NCI-H1048 (cell line): ENCODE measurements around the gene DVL2.
"Not testable (repeated sequence)": the region's sequence is repeated elsewhere in the genome, so short reads cannot be mapped to it uniquely, and the experiment has no call there.

ENCODE experiments used
- DNase-seq: peaks from one replicate; lab custom pipeline; 2025; lab: John Stamatoyannopoulos, UW

The DVL2 gene

DNA sequence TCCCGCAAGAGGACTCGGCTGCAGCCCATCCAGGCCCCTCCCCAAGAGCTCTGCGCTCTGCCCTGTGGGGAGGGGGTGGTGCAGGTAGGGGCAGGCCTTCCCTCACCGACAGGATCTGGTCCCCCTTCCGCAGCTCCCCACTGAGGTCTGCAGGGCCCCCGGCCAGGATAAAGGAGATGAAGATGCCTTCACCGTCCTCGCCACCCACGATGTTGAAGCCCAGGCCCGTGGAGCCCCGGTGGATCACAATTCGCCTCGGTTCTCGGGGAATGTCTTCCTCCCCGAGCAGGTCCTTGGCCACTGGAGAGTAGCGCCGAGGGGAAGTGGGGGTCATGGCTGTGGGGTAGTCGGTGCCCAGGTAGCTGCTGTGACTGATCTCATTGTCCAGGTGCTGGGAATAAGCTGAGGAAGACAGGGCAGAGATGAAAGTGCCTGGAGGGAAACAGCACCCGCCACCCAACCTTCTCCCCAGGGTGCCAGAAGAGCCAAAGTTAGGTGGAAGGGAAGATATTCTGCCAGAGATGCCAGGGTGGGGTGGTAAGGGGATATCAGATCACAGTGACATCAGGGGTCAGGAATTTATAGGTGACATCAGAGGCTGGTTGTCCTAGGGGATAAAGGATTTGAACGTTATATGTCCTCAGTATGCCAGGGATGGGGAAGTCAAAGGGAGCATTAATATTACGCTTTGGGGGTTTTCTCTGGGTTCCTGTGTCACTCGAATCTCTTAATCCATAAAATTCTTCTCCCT is 37.5 kb downstream of the DVL2 start:
- DNase-seq, result no peak

DNA sequence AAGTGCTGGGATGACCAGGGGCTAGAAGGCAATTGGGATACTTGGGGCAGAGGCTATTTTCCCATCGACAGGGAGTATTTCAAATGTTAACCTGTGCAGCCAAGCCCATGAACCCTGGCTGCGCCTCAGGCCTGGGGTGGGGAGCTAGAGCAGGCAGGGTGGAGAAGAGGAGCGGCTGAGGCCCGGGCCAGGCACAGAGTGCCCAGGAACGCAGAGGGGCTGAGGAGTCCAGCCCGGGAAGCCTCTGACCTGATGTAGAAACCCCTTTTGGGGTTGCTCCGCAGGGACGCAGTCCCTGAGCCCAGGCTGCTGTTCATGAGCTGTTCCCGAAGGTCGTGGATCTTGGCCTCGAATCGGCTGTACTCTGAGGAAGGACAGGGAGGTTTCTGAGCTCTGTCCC is 38.3 kb downstream of the DVL2 start:
- DNase-seq, result no peak

DNA sequence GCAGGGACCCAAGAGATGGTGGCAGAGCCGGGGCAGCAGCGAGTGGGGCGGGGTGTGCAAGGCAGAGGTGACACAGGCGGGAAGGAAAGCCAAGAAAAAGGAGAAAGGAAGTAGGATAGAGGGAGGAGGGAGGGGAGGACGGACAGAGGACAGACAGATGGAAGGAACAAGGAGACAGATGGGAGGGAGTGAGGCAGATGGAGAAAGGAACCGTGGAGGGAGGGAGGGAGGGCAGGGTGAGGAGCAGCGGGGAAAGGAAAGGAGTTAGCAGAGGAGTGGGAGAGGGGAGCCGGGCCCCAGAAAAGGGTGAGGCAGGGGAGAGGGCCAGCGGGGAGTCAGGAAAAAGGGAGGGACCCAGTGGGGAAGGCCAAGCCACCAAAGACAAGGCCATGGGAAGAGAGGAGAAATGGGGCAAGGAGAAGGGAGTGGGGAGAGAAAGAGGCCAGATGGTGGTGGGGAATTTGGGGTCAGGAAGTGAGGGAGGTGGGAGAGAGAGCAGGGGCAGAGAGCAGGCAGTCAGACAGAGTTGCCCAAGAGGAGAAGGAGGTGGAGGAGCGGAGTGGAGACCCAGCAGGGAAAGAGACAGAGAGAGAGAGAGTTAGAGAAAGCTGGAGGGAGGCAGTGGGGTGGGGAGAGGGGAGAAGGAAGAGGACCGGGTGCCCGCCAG is 41.9 kb downstream of the DVL2 start:
- DNase-seq, result no peak

DNA sequence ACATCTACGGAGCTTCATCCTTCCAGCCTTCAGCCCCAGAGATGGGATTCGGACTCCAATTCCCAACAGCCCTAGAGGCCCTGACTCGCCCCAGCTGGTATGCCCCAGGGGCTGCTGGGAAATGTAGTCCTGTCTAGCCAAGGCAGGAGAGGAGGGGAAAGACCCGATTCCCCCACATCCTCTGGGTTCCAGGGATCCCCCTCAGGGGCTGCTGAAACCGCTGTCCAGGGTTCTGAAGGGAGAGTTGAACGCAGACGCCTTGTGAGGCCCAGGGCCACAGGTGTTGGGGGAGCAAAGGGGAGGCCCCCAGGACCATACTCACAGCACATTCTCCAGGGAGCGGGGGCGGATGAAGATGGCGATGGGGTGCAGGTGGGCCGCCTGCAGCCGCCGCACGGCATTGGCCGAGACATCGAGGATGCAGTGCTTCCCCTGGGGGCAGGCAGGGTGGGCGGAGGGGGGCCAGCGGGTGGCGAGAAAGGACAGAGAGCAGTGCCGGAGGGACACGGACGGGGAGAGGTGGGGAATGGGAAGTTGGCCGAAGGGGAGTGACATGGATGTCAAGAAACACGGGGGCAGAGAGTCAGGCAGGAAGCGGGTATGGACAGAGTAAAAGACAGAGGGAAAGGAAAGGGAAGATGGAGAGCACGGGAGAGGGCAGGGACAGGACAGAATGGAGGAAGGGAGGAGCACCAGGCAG is 42.6 kb downstream of the DVL2 start:
- DNase-seq, result no peak

DNA sequence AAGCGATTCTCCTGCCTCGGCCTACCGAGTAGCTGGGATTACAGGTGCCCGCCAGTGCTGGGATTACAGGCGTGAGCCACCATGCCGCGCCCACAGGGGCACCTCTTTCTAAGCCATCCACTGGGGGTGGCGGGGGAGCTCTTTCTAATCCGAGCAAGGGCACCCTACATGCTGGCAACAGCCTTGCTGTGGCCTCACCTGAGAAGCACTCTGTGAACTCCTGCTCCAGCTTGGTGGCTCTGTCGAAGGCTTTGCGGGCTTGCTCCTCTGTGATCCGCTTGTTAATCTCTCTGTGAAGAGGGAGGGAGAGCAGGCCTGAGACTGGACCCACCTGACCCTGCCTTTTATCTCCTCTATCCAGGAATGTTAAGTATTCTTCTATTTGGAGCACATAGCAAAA is 43.2 kb downstream of the DVL2 start:
- no peak for DNase-seq

DNA sequence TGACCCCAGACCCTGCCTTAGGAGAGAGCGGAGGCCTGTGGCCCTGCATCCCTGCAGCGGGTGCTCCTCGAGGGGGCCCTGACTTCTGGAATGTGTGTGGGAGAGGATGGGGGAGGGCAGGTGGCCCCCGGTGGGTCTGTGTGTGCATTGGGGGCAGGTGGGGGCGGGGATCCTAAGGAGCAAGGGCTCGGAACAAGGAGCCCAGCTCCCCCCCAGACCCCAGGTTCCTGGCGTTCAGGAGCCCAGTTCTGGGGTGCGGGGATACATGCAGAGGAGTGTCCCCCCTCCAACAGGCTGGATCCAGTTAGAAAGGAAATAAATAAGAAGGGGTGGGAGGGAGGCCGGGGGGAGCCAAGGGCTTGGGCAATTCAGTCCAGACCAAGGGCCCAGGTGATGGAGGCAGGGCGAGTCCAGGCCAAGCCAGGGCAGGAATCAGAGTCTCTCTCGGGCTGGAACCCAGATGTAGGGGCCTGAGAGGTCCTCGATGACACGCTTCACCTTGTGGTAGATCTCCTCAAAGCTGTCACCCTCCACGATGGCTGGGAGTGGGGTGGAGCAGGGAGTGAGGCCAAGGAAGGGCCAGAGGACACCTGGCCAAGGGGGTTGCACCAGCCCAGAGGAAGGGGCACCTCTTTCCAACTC is 43.9 kb downstream of the DVL2 start:
- DNase-seq, result no peak

DNA sequence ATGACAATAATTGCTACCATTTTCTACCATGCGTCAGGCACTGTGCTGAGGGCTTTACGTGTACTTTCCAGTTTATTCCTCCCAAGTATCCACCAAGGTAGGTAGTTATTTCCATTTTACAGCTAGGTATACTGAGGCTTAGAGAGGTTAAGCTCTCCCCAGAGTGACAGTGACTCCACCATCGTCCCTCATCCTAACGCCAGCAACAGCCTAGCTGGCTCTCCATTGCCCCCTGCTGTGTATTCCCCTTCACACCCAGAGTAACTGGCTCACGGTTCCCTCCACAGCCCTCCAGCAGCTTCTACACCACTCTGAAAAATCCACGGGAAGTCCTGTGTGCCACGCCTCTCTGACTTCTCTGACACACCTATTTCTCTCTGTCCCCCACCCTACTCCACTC is 48.1 kb downstream of the DVL2 start:
- no peak for DNase-seq

DNA sequence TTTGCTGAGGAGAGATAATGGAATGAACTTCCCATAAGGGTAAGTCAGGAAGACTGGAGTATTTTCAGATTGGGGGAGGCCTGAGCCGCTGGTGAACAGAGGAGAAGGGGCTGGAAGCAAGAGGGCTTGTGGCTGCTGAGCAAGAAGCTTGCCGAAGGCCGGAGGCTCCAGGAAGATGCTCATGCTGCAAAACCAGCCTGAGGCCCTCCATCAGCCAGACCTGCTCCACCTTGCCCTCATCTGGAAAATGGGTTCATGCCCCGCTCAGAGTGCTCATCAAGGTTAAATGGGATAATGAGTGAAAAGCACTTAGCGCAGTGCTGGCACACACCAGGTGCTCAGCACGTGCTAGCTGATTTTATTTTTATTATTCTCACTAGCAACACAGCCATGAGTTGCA is 49.7 kb downstream of the DVL2 start:
- no peak for DNase-seq

DNA sequence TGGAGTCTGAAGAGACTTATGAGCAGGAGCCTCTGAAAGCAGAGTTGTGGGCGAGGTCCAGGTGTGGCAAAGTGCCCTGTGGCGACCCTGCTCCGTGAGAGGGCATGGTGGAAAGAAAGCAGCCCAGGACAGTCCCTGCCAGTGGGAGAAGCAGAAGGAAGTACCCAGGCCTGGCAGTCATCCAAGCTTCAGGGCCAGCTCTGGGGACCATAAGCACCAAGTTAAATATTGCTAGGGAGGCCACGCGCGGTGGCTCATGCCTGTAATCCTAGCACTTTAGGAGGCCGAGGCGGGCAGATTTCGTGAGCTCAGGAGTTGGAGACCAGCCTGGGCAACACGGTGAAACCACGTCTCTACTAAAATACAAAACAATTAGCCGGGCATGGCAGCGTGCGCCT is 50.2 kb downstream of the DVL2 start:
- DNase-seq, result no peak

DNA sequence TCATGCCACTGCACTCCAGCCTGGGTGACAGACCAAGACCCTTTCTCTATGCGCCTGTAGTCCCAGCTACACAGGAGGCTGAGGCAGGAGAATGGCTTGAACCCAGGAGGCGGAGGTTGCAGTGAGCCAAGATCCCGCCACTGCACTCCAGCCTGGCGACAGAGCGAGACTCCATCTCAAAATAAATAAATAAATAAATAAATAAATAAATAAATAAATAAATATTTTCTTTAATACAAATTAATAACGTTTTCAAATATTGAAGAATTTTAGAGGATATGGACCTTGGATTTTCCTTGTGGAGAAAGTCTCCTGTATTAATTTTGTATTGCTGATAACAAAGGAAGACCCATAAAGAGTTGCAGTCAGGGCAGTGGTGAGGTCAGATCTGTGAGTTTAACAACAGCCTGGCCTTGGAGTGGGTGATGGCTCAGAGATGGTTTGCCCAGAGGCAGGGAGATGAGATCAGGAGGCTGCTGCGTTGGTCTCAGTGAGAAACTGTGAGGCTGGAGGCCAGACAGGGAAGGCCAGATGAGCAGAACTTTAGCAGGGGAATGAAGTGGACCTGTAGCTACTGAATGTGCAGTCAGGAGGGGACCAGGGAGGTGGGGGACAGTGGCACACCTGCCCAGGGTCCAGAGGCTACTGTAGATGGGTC is 50.8 kb downstream of the DVL2 start:
- no peak for DNase-seq

DNA sequence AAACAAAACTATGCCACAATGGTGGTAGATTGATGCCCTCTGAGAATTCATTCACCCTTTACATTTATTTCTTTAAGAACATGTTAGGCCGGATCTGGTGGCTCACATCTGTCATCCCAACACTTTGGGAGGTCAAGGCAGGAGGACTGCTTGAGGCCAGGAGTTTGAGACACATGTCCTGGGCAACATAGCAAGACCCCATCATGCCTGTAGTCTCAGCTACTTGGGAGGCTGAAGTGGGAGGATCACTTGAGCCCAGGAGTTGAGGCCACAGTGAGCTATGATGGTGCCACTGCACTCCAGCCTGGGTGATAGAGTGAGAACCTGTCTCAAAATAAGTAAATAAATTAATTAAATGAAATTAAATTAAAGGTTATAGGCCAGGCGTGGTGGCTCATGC is 52.2 kb downstream of the DVL2 start:
- not testable (repeated sequence) for DNase-seq

DNA sequence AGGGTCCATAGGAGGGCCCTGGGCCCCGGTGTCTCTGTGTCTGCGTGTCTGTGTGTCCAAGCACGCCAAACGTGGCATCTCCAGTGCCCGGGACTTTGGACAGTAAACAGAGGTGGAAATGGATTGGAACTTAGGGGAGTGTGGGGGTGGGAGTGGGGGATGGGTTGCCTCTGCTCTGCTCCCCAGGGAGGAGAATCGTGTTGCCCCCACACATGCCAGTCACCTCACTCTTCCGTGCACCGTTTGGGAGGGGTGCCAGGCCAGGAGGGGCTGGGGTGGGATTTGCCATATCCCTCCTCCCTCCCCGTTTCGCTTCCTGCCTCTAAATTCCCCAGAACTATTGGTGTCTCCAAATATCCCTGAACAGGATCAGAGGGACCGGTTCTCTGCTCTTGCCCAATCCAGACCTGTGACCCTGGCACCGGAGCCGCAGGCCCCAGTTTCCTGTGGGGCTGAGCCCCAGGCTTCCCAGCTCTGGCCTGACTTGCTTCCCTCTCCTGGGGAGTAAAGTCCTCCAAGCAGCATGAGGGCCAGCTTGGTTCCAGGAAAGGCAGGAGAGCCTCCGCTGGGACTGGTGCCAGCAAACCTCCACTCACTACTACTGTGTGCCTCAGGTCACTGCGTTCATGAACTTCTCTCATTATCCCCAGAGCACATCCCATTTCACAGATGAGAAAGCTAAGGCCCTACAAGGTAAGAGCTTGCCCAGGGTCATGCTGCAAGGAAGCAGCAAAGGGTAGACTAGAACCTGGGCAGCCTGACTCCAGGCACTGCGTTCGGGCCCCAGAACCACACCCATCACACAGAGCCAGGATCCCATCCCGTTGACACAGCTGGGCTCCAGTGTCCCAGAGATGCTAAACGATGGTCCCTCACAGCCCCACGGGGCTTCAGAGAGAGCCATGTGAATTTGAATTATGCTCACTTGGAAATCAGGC is 54.7 kb downstream of the DVL2 start, which contains the start of gene ASGR1:
ASGR1 (minus strand) TSS at position 54 of the 938 bp plus-strand sequence. CDS start 807 bp downstream, outside the sequence.
- DNase-seq, result no peak

DNA sequence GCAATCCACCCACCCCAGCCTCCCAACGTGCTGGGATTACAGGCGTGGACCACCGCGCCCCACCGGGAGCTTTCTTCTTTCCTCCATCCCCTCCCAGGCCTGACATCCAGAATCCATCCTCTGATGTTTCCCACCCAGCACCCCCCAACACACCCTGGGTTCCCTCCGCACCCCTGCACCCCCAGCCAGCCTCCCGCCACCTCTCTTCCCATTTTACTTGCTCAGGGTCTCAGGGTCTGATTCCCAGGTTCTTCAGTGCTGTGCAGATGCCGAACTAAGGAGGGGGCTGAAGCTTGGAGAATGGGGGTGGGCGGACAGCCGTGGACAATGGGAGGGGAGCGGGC is 55.4 kb downstream of the DVL2 start:
- no peak for DNase-seq

DNA sequence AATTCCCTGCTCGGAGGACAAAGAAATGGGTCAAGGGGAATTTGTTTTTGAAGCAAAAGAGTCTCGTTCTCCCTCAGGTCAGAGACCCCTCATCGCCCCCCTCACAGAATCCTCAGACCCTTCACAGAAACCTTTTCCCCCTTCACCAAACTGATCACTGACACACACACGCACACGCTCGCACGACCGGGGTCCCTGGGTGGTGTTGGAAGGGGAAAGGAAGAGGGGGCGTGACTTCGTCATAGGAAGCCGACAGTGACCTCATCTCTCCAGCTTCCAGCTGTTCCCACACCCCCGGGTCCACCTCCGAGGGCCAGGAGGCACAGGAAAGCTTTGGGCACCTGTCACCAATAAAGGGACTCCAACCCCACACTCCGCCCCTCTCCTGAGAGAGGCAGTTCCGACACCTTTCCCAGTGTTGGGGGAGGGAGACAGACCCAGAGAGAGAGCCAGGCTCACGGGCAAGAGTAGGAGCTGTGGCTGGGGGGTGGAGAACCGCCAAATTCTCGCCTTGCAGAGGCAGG is 56.3 kb downstream of the DVL2 start:
- no peak for DNase-seq

DNA sequence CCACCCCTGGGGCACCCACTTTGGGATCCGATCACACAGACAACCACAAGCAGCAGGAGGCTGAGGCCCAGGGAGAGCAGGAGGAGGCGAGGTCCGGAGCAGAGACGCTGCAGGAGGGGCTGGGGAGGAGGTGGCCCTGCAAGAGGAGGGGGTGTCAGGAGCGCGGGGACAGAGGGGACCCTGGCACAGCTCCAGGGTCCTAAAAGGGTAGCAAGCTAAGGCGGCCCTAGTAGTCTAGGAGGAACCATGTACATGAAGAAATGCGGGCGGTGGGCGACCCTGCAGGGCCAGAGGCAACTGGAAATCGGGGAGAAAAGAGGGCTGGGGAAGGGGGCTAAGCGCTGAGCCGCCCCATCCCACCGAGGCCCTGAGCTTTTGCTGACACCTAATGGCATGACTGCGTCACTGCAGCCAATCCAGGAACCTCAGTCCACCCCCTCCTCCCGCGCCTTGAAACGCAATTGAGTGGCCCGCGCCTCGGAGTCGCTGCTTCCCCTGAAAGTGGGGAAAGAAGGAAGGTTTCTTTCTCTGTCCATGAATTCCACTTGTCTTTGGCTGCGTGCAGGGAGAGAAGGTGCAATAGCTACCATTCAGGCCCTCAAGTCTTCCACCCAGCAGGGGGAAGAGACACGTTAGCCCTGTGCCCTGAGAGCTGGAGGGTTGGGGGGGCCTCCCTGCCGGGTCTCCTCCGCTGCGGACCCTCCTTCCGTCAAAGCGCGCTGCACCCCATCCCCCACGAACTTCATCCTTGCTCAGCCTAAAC is 56.9 kb downstream of the DVL2 start:
- DNase-seq, result peak; percentile 16

DNA sequence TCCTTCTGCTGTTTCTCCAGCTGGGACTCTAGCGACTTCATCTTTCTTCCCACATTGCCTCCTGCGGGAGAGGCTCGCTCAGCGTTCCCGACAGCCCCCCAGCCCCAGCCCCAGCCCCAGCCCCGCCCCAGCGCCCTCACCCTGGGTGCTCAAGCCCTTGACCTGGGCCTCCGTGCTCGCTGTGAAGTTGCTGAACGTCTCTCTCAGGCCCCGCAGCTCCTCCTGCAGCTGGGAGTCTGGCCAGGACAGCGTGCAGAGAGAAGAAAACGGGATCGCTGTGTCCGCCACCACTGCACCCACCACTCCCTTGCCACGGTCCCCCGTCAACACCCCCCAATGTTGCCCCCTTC is 57.5 kb downstream of the DVL2 start:
- DNase-seq, result no peak

DNA sequence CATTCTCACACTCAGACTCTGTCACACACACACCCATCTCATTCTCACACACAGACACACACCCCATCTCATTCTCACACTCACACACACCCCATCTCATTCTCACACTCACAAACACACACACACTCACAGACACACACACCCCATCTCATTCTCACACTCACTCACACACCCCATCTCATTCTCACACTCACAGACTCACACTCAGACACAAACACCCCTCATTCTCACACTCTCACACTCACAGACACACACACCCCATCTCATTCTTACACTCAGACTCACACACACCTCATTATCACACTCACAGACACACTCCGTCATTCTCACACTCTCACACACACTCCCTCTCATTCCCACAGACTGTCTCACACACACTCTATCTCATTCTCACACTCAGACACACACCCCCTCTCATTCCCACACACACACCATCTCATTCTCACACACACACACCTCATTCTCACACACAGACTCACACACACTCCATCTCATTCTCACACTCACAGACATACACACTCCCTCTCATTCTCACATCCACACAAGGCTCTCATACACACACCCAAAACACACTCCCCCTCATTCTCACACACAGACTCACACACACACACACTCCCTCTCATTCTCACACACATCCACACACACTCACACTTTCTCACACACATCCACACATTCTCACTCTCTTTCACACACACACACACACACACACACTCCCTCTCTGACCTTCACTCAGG is 58.0 kb downstream of the DVL2 start:
- no peak for DNase-seq
